GM12891 (cell line): ENCODE data around the gene CD1D.

Experiments
- PAX5 ChIP-seq: IDR thresholded peaks from 2 replicates; pipeline ENCODE4 v1.6.1; 2011; ENCODE audit warnings: low read length, moderate library complexity, mild to moderate bottlenecking; ENCODE audit not compliant: insufficient read depth, severe bottlenecking
- POLR2A ChIP-seq: IDR thresholded peaks from 2 replicates; pipeline ENCODE4 v1.6.1; 2011; ENCODE audit warnings: low read depth, low read length, control low read depth
- POLR2AphosphoS5 ChIP-seq: IDR thresholded peaks from 2 replicates; pipeline ENCODE4 v1.6.1; 2011; ENCODE audit warnings: low read depth, low read length, control low read depth
- POU2F2 ChIP-seq: IDR thresholded peaks from 2 replicates; pipeline ENCODE4 v1.6.1; 2011; ENCODE audit warnings: low read depth, mild to moderate bottlenecking, control low read depth, low read length, moderate library complexity
- SPI1 ChIP-seq: IDR thresholded peaks from 2 replicates; pipeline ENCODE4 v1.6.1; 2011; ENCODE audit warnings: low read depth, low read length, control low read depth
- TAF1 ChIP-seq: IDR thresholded peaks from 2 replicates; pipeline ENCODE4 v1.6.1; 2011; ENCODE audit warnings: low read depth, low read length, control low read depth

GRCh38 chr1:158189624-158190023 is 8.9 kb downstream of the CD1D start:
- no peak for TF ChIP-seq TAF1
- no peak for TF ChIP-seq POLR2A
- TF ChIP-seq POLR2AphosphoS5, result no peak
- no peak for TF ChIP-seq PAX5
- TF ChIP-seq SPI1, result no peak
- no peak for TF ChIP-seq POU2F2
